Left renal cortex interstitium (tissue), 4 donors: ENCODE measurements around the gene PIK3CB. TPM values are rescaled to one million over a fixed set of nuclear protein-coding genes. Genes with fewer than 3 reads are reported as not detected.
"Not testable (repeated sequence)": the region's sequence is repeated elsewhere in the genome, so short reads cannot be mapped to it uniquely, and the experiment has no call there.

ENCODE experiments used
- DNase-seq, 4 donors: peaks; one replicate each; pipeline ENCODE4 v3.0.0-alpha.2; 2013; ENCODE audit warnings: low read depth in 4 of 4, low spot score in 2 of 4, missing footprints in 1 of 4
- polyA plus RNA-seq, 4 donors: library from polyadenylated mRNA; unstranded; fragments of 120-200 nt; gene quantifications; one replicate each; pipeline ENCODE4 v1.2.1, GENCODE V29; 2013; ENCODE audit not compliant: insufficient read length in 4 of 4

The PIK3CB gene
- polyA plus RNA-seq, 4 donors, result 27.4 to 33.2 (median 29.7) TPM

GRCh38 chr3:138638641-138639040, 196.1 kb downstream of the PIK3CB start:
- DNase-seq, result no peak

GRCh38 chr3:138629526-138629925, 205.2 kb downstream of the PIK3CB start:
- DNase-seq, result no peak

GRCh38 chr3:138625707-138626365, 208.9 kb downstream of the PIK3CB start:
- DNase-seq, result no peak

GRCh38 chr3:138624518-138624917, 210.2 kb downstream of the PIK3CB start:
- DNase-seq, result no peak

GRCh38 chr3:138620431-138620830, 214.3 kb downstream of the PIK3CB start:
- no peak for DNase-seq

GRCh38 chr3:138615462-138615861, 219.3 kb downstream of the PIK3CB start:
- no peak for DNase-seq

- DNase-seq, result no peak
These were observed 224.8 kb downstream of the PIK3CB start for GRCh38 chr3:138609898-138610266.

GRCh38 chr3:138608322-138609135, 226.2 kb downstream of the PIK3CB start, which contains the start of gene FAIM:
Gene FAIM, plus strand, starts transcription at chr3:138608771. Its CDS starts 10,956 bp downstream, at chr3:138619727.
- DNase-seq, result peak; percentile 56 to 76 (median 64)

- not testable (repeated sequence) for DNase-seq
These were observed 230.6 kb downstream of the PIK3CB start for GRCh38 chr3:138604106-138604595.

Other genes starting within 250 kb of the PIK3CB start
- gene CEP70, start 240.7 kb downstream of the PIK3CB start, polyA plus RNA-seq, result 10 to 100 TPM; 34.0 to 48.1 (median 39.4) TPM
- gene FAIM, start 226.2 kb downstream of the PIK3CB start, polyA plus RNA-seq, result 10 to 100 TPM; 28.7 to 39.0 (median 30.2) TPM
- not detected for gene FOXL2, start 112.2 kb upstream of the PIK3CB start, polyA plus RNA-seq
- under 1 TPM in 3 of 4 donors, not detected in 1; 0.04 to 0.11 (median 0.05) TPM for gene FOXL2NB, start 112.3 kb upstream of the PIK3CB start, polyA plus RNA-seq
- gene PRR23A, start 171.3 kb upstream of the PIK3CB start, polyA plus RNA-seq, result not detected
- not detected for gene PRR23B, start 186.0 kb upstream of the PIK3CB start, polyA plus RNA-seq
- under 1 TPM in 3 of 4 donors, not detected in 1; 0.06 to 0.07 (median 0.06) TPM for gene PRR23C, start 210.0 kb upstream of the PIK3CB start, polyA plus RNA-seq